HepG2 (cell line): Measurements from ENCODE around the gene EMC10. TPM values are rescaled to one million over a fixed set of nuclear protein-coding genes. Genes with fewer than 3 reads are reported as not detected.
A peak's percentile ranks its signal among the peaks of the same experiment; 100 is the strongest.

ENCODE experiments used
- KDM2A ChIP-seq: sonication (generic); formaldehyde crosslinking; IDR thresholded peaks from 2 replicates; pipeline ENCODE4 v1.4.0; 2020; ENCODE audit warnings: low read depth, missing genetic modification reagents, borderline replicate concordance
- MTA1 ChIP-seq: sonication (generic); formaldehyde crosslinking; IDR thresholded peaks from 2 replicates; pipeline ENCODE4 v1.4.0; 2020; ENCODE audit warnings: missing genetic modification reagents, mild to moderate bottlenecking, borderline replicate concordance
- PAF1 ChIP-seq: IDR thresholded peaks from 2 replicates; pipeline ENCODE4 v1.6.1; 2016; ENCODE audit warnings: missing genetic modification reagents, missing compliant biosample characterization
- RAD21 ChIP-seq: fragments of 450-650 bp; formaldehyde crosslinking; IDR thresholded peaks from 2 replicates; pipeline ENCODE4 v1.5.0; 2020; ENCODE audit warnings: mild to moderate bottlenecking
- RXRA ChIP-seq: sonication (generic); formaldehyde crosslinking; IDR thresholded peaks from 2 replicates; pipeline ENCODE4 v1.5.1; 2020; ENCODE audit warnings: missing genetic modification reagents
- SP140L ChIP-seq: sonication (generic); formaldehyde crosslinking; IDR thresholded peaks from 2 replicates; pipeline ENCODE4 v1.4.0; 2020; ENCODE audit warnings: missing genetic modification reagents, borderline replicate concordance
- XRCC5 ChIP-seq: fragments of 200-400 bp; formaldehyde crosslinking; optimal IDR thresholded peaks from 2 replicates; pipeline ENCODE3; 2017; ENCODE audit warnings: mild to moderate bottlenecking, low read length
- ZFYVE20 ChIP-seq: sonication (generic); formaldehyde crosslinking; IDR thresholded peaks from 2 replicates; pipeline ENCODE4 v1.8.0; 2023; ENCODE audit warnings: low read depth, mild to moderate bottlenecking, moderate library complexity, missing genetic modification reagents, borderline replicate concordance
- ZNF143 ChIP-seq: sonication (generic); formaldehyde crosslinking; IDR thresholded peaks from 2 replicates; pipeline ENCODE4 v1.4.0; 2020; ENCODE audit warnings: missing genetic modification reagents
- ZNF24 ChIP-seq: fragments of 450-650 bp; IDR thresholded peaks from 2 replicates; pipeline ENCODE4 v1.6.1; 2017; ENCODE audit warnings: antibody characterized with exemption, mild to moderate bottlenecking
- ZNF460 ChIP-seq: sonication (generic); formaldehyde crosslinking; IDR thresholded peaks from 2 replicates; pipeline ENCODE4 v1.5.1; 2020; ENCODE audit warnings: missing genetic modification reagents, mild to moderate bottlenecking, borderline replicate concordance
- ZSCAN9 ChIP-seq: IDR thresholded peaks from 2 replicates; pipeline ENCODE4 v1.6.1; 2016; ENCODE audit warnings: borderline replicate concordance
- polyA plus RNA-seq, 8 experiments: library from polyadenylated mRNA; depleted of rRNA in 3 of 8; stranded (reverse) in 7 of 8; unstranded in 1 of 8; fragments of >200 nt; fragmentation: Illumina TruSeq in 4 of 8; extraction: Trizol in 4 of 8; gene quantifications; 2 replicates each; pipeline versions ENCODE4 v1.2.1 to v1.2.3, GENCODE V29; 2011 to 2016; ENCODE audit warnings: low read depth in 4 of 8, missing spikeins in 1 of 8, mixed read lengths in 1 of 8; ENCODE audit not compliant: insufficient read depth in 1 of 8
- total RNA-seq, 5 experiments: library from RNA; depleted of rRNA; stranded (reverse); fragments of >200 nt; fragmentation: Illumina TruSeq; extraction: Trizol; gene quantifications; 2 replicates each; pipeline ENCODE4 v1.2.3, GENCODE V29; 2016; ENCODE audit warnings: low read depth in 1 of 5
- TF ChIP-seq, protein P1 (sequence below): sonication (generic); formaldehyde crosslinking; IDR thresholded peaks from 2 replicates; pipeline ENCODE4 v1.9.0; 2021; ENCODE audit warnings: missing genetic modification reagents, borderline replicate concordance
- TF ChIP-seq, protein P2 (sequence below): IDR thresholded peaks from 2 replicates; pipeline ENCODE4 v1.6.1; 2016; ENCODE audit warnings: missing compliant biosample characterization, missing genetic modification reagents, borderline replicate concordance
- TF ChIP-seq, protein P3 (sequence below): sonication (generic); formaldehyde crosslinking; IDR thresholded peaks from 2 replicates; pipeline ENCODE4 v1.5.0; 2020; ENCODE audit warnings: missing genetic modification reagents
- TF ChIP-seq, protein P4 (sequence below), 2 experiments: sonication (generic) in 1 of 2; formaldehyde crosslinking in 1 of 2; IDR thresholded peaks; 2 replicates each; pipeline versions ENCODE4 v1.4.0 to v1.6.1; 2018 to 2020; ENCODE audit warnings: missing genetic modification reagents in 2 of 2, borderline replicate concordance in 1 of 2, low read depth in 1 of 2, mild to moderate bottlenecking in 1 of 2, missing biosample characterization in 1 of 2
- TF ChIP-seq, protein P5 (sequence below): IDR thresholded peaks from 2 replicates; pipeline ENCODE4 v1.6.1; 2016; ENCODE audit warnings: mild to moderate bottlenecking, missing biosample characterization, missing genetic modification reagents
- TF ChIP-seq, protein P6 (sequence below): sonication (generic); formaldehyde crosslinking; IDR thresholded peaks from 2 replicates; pipeline ENCODE4 v1.4.0; 2020; ENCODE audit warnings: missing genetic modification reagents
- TF ChIP-seq, protein P7 (sequence below): sonication (generic); formaldehyde crosslinking; IDR thresholded peaks from 2 replicates; pipeline ENCODE4 v1.4.0; 2020; ENCODE audit warnings: missing genetic modification reagents

The EMC10 gene
- total and polyA plus RNA-seq, 2 of the 13 experiments (the other 11 are each of a cell fraction or from before 2014, with no cell fraction given): not detected

DNA sequence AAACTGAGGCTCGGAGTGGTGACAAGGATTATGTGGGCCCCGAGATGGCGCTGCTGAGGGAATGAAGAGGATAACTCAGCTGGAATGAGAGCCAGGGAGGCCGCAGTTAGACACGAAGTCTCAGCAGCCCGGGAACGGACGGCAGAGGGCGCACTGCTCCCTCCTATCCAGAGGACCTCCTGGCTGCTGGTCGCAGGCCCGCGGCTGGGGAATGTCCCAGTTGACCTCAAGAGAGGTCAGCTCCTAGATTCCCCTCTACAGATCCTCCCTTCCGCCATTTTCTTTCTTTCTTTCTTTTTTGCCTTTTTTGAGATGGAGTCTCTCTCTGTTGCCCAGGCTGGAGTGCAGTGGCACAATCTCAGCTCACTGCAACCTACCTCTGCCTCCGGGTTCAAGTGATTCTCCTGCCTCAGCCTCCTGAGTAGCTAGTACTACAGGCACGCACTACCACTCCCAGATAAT is 61.5 kb downstream of the EMC10 start (continued):
- TF ChIP-seq, protein P1, sequence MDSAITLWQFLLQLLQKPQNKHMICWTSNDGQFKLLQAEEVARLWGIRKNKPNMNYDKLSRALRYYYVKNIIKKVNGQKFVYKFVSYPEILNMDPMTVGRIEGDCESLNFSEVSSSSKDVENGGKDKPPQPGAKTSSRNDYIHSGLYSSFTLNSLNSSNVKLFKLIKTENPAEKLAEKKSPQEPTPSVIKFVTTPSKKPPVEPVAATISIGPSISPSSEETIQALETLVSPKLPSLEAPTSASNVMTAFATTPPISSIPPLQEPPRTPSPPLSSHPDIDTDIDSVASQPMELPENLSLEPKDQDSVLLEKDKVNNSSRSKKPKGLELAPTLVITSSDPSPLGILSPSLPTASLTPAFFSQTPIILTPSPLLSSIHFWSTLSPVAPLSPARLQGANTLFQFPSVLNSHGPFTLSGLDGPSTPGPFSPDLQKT (CRISPR knock-in tag): no peak
- no peak for TF ChIP-seq ZSCAN9
- no peak for TF ChIP-seq MTA1
- TF ChIP-seq, protein P2, sequence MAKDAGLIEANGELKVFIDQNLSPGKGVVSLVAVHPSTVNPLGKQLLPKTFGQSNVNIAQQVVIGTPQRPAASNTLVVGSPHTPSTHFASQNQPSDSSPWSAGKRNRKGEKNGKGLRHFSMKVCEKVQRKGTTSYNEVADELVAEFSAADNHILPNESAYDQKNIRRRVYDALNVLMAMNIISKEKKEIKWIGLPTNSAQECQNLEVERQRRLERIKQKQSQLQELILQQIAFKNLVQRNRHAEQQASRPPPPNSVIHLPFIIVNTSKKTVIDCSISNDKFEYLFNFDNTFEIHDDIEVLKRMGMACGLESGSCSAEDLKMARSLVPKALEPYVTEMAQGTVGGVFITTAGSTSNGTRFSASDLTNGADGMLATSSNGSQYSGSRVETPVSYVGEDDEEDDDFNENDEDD: no peak
- no peak for TF ChIP-seq ZNF143 (CRISPR knock-in tag)
- TF ChIP-seq, protein P3, sequence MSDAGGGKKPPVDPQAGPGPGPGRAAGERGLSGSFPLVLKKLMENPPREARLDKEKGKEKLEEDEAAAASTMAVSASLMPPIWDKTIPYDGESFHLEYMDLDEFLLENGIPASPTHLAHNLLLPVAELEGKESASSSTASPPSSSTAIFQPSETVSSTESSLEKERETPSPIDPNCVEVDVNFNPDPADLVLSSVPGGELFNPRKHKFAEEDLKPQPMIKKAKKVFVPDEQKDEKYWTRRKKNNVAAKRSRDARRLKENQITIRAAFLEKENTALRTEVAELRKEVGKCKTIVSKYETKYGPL: no peak
- peak; percentile 72 for TF ChIP-seq XRCC5
- TF ChIP-seq SP140L (CRISPR knock-in tag): no peak
- TF ChIP-seq, protein P4, sequence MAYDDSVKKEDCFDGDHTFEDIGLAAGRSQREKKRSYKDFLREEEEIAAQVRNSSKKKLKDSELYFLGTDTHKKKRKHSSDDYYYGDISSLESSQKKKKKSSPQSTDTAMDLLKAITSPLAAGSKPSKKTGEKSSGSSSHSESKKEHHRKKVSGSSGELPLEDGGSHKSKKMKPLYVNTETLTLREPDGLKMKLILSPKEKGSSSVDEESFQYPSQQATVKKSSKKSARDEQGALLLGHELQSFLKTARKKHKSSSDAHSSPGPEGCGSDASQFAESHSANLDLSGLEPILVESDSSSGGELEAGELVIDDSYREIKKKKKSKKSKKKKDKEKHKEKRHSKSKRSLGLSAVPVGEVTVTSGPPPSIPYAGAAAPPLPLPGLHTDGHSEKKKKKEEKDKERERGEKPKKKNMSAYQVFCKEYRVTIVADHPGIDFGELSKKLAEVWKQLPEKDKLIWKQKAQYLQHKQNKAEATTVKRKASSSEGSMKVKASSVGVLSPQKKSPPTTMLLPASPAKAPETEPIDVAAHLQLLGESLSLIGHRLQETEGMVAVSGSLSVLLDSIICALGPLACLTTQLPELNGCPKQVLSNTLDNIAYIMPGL (CRISPR knock-in tag; IDR thresholded peaks at IDR 0.05; ENCODE audit: borderline replicate concordance in 1 of 2, low read depth in 1 of 2): peak; percentile 52 to 66; a peak in 2 of 4 replicates
- no peak for TF ChIP-seq PAF1 (CRISPR knock-in tag)
- TF ChIP-seq, protein P5, sequence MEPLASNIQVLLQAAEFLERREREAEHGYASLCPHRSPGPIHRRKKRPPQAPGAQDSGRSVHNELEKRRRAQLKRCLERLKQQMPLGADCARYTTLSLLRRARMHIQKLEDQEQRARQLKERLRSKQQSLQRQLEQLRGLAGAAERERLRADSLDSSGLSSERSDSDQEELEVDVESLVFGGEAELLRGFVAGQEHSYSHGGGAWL (CRISPR knock-in tag): no peak
- no peak for TF ChIP-seq ZNF24
- TF ChIP-seq KDM2A (CRISPR knock-in tag): peak; percentile 50; the same call in 1 of the 2 replicates
- no peak for TF ChIP-seq ZFYVE20 (CRISPR knock-in tag)
- peak; percentile 87 for TF ChIP-seq RAD21 (CRISPR knock-in tag)
- TF ChIP-seq ZNF460 (CRISPR knock-in tag): no peak
- TF ChIP-seq, protein P6, sequence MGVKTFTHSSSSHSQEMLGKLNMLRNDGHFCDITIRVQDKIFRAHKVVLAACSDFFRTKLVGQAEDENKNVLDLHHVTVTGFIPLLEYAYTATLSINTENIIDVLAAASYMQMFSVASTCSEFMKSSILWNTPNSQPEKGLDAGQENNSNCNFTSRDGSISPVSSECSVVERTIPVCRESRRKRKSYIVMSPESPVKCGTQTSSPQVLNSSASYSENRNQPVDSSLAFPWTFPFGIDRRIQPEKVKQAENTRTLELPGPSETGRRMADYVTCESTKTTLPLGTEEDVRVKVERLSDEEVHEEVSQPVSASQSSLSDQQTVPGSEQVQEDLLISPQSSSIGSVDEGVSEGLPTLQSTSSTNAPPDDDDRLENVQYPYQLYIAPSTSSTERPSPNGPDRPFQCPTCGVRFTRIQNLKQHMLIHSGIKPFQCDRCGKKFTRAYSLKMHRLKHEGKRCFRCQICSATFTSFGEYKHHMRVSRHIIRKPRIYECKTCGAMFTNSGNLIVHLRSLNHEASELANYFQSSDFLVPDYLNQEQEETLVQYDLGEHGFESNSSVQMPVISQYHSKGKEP (CRISPR knock-in tag): no peak
- TF ChIP-seq, protein P7, sequence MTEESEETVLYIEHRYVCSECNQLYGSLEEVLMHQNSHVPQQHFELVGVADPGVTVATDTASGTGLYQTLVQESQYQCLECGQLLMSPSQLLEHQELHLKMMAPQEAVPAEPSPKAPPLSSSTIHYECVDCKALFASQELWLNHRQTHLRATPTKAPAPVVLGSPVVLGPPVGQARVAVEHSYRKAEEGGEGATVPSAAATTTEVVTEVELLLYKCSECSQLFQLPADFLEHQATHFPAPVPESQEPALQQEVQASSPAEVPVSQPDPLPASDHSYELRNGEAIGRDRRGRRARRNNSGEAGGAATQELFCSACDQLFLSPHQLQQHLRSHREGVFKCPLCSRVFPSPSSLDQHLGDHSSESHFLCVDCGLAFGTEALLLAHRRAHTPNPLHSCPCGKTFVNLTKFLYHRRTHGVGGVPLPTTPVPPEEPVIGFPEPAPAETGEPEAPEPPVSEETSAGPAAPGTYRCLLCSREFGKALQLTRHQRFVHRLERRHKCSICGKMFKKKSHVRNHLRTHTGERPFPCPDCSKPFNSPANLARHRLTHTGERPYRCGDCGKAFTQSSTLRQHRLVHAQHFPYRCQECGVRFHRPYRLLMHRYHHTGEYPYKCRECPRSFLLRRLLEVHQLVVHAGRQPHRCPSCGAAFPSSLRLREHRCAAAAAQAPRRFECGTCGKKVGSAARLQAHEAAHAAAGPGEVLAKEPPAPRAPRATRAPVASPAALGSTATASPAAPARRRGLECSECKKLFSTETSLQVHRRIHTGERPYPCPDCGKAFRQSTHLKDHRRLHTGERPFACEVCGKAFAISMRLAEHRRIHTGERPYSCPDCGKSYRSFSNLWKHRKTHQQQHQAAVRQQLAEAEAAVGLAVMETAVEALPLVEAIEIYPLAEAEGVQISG: peak; percentile 39
- peak; percentile 24; the same call in 1 of the 2 replicates for TF ChIP-seq RXRA (CRISPR knock-in tag)
